IgD-negative memory B cell (primary cell): ENCODE data around the gene ZSCAN32. TPM values are rescaled to one million over a fixed set of nuclear protein-coding genes. Genes with fewer than 3 reads are reported as not detected.

Source experiments
- H3K27ac Mint-ChIP-seq, 3 donors: one replicate each; pipeline ENCODE4 v1.8.0; 2020 to 2022; ENCODE audit warnings: mild to moderate bottlenecking in 3 of 3, mixed read lengths in 3 of 3, moderate library complexity in 1 of 3
- H3K27me3 Mint-ChIP-seq: one replicate; pipeline ENCODE4 v1.8.0; 2021; ENCODE audit warnings: mixed read lengths
- H3K36me3 Mint-ChIP-seq: one replicate; pipeline ENCODE4 v1.8.0; 2020; ENCODE audit warnings: mild to moderate bottlenecking, mixed read lengths
- H3K4me1 Mint-ChIP-seq, 3 donors: one replicate each; pipeline ENCODE4 v1.8.0; 2020 to 2022; ENCODE audit warnings: mixed read lengths in 3 of 3, mild to moderate bottlenecking in 1 of 3
- H3K4me3 Mint-ChIP-seq, 4 donors: one replicate each; pipeline ENCODE4 v1.8.0; 2020 to 2022; ENCODE audit warnings: mild to moderate bottlenecking in 4 of 4, mixed read lengths in 4 of 4, moderate library complexity in 3 of 4
- H3K9me3 Mint-ChIP-seq, 3 donors: one replicate each; pipeline ENCODE4 v1.8.0; 2020 to 2021; ENCODE audit warnings: mixed read lengths in 3 of 3, mild to moderate bottlenecking in 1 of 3
- polyA plus RNA-seq: library from polyadenylated mRNA; unstranded; fragments of 300-500 nt; fragmentation: Illumina TruSeq; gene quantifications from one replicate; pipeline ENCODE4 v1.2.3, GENCODE V29; 2021

Gene ZSCAN32
- polyA plus RNA-seq, 1 donor from 2014 or later = 16.9 TPM

DNA sequence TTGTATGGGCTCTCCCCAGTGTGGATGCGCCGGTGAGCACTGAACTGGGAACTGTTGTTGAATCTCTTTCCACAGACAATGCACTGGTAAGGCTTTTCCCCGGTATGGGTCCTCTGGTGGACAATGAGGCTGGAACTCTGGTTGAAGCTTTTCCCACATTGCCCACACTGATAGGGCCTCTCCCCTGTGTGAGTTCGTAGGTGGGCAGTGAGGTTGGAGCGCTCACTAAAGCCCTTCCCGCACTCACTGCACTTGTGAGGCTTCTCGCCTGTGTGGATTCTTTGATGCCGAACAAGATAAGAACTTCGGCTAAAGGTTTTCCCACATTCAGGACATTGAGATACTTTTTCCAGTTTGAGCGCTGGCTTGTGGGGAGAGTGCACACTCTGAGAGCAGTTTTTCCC lies 17.8 kb downstream of the ZSCAN32 start:
- H3K9me3 Mint-ChIP-seq = peaks cover 18 to 56% (median 50%) of the 10 kb centered on the region in 3 donors
- H3K27me3 Mint-ChIP-seq = no peaks in the 10 kb centered on the region
- H3K36me3 Mint-ChIP-seq = peaks cover 49% of the 10 kb centered on the region
- H3K4me1 Mint-ChIP-seq = no peaks in the 10 kb centered on the region
- H3K4me3 Mint-ChIP-seq = no peak overlapping the region
- no peak overlapping the region for H3K27ac Mint-ChIP-seq

DNA sequence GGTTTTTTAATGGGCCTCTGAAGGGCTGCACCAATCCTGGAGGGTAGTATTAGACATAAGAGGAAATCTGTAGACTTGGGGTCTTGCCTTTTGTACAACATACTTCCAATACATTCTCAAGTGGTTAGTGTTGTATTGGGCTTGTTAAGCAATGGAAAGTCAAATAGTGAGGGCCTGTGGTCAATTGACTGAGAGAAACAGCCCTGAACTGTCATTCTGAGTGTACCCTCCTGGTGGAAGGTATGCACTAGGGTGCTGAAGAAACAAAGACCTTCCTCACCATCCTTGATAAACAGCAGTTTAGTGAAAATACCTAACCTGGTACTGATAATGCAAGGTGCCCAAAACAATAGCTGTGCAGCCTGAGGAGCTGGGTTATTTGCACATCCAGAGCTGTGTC lies 22.9 kb downstream of the ZSCAN32 start:
- Mint-ChIP-seq H3K27ac (no peak overlapping the region), H3K27me3 (no peaks in the 10 kb centered on the region), H3K9me3 (peaks cover 17 to 47% (median 42%) of the 10 kb centered on the region in 3 donors), H3K36me3 (peaks cover 31% of the 10 kb centered on the region), H3K4me1 (no peaks in the 10 kb centered on the region), H3K4me3 (no peak overlapping the region)

DNA sequence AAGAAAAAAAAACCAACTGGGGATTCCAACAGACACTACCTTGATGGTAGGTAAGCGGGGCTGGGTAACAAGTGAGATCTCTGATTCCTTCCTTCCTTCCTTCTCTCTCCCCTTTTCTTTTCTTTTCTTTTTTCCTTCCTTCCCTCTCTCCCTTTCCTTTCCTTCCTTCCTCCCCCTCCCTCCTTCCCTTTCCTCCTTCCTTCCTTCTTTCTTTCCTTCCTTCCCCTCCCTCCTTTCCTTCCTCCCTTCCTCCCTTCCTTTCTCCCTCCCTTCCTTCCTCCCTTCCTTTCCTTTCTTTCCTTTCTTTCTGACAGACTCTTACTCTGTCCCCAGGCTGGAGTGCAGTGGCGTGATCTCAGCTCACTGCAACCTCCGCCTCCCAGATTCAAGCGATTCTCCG lies 25.1 kb downstream of the ZSCAN32 start:
- Mint-ChIP-seq H3K27ac (no peak overlapping the region), H3K27me3 (no peaks in the 10 kb centered on the region), H3K4me3 (no peak overlapping the region), H3K4me1 (no peaks in the 10 kb centered on the region), H3K36me3 (peaks cover 18% of the 10 kb centered on the region), H3K9me3 (peaks cover 12 to 28% (median 27%) of the 10 kb centered on the region in 3 donors)

DNA sequence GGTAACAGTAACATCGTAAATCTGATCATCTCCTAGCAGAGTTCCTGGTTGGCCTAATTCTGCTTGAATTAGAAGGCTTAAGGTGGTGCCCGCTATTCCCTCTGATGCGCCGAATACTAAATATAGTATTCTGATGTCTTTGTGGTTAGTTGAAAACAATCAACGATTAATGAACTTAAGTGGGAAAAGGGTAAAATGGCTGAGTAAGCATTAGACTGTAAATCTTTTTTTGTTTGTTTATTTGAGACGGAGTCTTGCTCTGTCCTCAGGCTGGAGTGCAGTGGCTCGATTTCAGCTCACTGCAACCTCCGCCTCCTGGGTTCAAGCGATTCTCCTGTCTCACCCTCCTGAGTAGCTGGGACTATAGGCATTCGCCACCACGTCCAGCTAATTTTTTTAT lies 31.7 kb downstream of the ZSCAN32 start:
- no peak overlapping the region for H3K4me3 Mint-ChIP-seq
- H3K4me1 Mint-ChIP-seq = peaks cover 0 to 5% (median 2%) of the 10 kb centered on the region in 3 donors
- H3K27ac Mint-ChIP-seq = no peak overlapping the region
- peaks cover 12% of the 10 kb centered on the region for H3K36me3 Mint-ChIP-seq
- no peaks in the 10 kb centered on the region for H3K27me3 Mint-ChIP-seq
- peaks cover 0 to 28% (median 5%) of the 10 kb centered on the region in 3 donors for H3K9me3 Mint-ChIP-seq

DNA sequence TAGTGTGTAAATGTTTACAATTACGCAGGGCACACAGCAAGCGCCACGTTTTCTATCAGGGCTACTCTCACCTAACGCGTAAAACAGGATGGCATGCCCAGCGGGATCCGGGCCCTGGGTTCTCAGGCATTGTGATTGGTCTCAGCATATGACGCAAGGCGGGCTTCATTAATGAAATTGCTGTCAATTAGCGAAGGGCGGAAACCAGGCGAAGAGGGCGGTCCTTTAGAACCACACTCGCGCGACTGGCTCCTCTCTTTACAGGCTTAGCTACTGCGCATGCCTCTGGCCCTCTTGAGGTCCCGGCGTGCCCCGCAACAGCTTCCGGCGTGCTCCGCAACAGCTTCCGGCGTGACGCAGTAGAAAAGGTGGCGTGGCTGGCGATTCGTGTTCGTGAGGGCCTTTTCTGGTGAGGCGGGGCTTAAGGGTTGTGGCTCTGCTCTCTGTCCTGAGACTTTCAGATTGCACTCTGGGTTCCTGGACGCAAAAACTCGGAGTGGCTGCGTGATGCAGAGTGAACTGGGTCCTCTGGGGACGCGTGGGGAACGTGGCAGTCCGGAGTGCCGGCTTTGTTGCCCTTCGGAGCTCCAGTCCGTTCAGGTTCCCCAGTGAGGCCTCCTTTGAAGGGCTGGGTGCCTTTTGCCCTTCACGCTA lies 35.9 kb downstream of the ZSCAN32 start:
- Mint-ChIP-seq H3K4me3 (peak overlapping the region; percentile 76 to 95 (median 84)), H3K27ac (peak overlapping the region; percentile 64 to 93 (median 69)), H3K4me1 (peaks cover 0 to 5% (median 2%) of the 10 kb centered on the region in 3 donors), H3K27me3 (peaks cover 12% of the 10 kb centered on the region), H3K36me3 (peaks cover 10% of the 10 kb centered on the region), H3K9me3 (peaks cover 11 to 34% (median 11%) of the 10 kb centered on the region in 3 donors)

DNA sequence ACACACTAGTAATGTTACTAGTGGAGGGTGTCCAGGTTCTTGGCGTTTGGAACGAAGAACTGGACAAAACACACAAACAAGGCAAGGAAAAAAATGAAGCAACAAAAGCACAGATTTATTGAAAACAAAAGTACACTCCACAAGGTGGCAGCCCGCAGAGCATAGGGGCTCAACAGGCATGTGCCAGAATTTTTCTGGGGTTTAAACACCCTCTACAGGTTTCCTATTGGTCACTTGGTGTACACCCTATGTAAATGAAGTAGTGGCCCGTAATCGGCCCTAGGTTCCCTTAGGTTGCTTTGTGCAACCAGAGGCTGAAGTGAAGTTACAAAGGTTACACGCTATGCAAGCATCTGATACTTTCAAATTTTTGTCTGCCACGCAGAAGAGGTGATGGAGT lies 37.0 kb downstream of the ZSCAN32 start:
- H3K27ac Mint-ChIP-seq = no peak overlapping the region
- no peak overlapping the region for H3K4me3 Mint-ChIP-seq
- H3K9me3 Mint-ChIP-seq = peaks cover 15 to 39% (median 18%) of the 10 kb centered on the region in 3 donors
- H3K4me1 Mint-ChIP-seq = peaks cover 0 to 5% (median 2%) of the 10 kb centered on the region in 3 donors
- peaks cover 16% of the 10 kb centered on the region for H3K27me3 Mint-ChIP-seq
- H3K36me3 Mint-ChIP-seq = peaks cover 10% of the 10 kb centered on the region

DNA sequence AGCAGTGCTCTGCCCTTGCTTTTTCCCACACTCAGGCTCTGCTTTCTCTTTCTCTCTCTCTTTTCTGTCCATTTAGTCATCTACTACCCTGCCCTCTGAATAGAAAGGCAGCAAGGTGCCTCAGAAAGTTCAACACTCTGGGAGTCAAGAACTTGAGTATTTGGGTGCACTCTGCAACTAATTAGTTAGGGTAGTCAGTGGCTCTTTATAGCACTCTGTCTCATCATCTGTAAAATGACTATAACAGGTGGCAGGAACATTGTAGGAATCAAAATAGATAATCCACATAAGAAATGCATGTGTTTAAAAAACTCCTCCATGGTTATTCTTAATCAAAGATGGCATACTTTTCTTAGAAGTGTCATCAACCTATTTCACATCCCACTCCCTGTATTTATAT lies 37.9 kb downstream of the ZSCAN32 start:
- H3K9me3 Mint-ChIP-seq = peaks cover 15 to 39% (median 19%) of the 10 kb centered on the region in 3 donors
- H3K36me3 Mint-ChIP-seq = peaks cover 10% of the 10 kb centered on the region
- peaks cover 0 to 5% (median 2%) of the 10 kb centered on the region in 3 donors for H3K4me1 Mint-ChIP-seq
- no peak overlapping the region for H3K27ac Mint-ChIP-seq
- H3K27me3 Mint-ChIP-seq = peaks cover 16% of the 10 kb centered on the region
- H3K4me3 Mint-ChIP-seq = no peak overlapping the region

DNA sequence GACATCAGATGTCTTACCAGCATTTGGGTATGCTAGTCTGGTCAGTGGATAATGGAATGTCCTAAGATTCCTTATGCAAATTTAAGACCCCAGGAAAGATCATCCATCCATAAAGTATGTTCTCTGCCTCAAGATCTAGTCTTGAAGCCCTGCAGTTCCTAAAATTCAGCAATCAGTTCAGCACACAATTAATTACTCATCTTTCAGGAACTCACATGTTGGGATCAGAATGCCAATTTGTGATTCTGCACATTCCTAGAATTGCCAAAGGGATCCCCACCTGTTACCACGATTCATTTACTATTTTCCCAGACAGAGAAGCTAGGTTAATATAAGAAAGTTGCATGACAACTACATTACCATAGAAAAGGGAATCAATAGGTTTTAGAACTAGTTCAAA lies 41.9 kb downstream of the ZSCAN32 start:
- Mint-ChIP-seq H3K4me3 (no peak overlapping the region), H3K4me1 (peaks cover 0 to 5% (median 0%) of the 10 kb centered on the region in 3 donors), H3K36me3 (peaks cover 8% of the 10 kb centered on the region), H3K9me3 (peaks cover 12 to 27% (median 22%) of the 10 kb centered on the region in 3 donors), H3K27ac (no peak overlapping the region), H3K27me3 (peaks cover 22% of the 10 kb centered on the region)

DNA sequence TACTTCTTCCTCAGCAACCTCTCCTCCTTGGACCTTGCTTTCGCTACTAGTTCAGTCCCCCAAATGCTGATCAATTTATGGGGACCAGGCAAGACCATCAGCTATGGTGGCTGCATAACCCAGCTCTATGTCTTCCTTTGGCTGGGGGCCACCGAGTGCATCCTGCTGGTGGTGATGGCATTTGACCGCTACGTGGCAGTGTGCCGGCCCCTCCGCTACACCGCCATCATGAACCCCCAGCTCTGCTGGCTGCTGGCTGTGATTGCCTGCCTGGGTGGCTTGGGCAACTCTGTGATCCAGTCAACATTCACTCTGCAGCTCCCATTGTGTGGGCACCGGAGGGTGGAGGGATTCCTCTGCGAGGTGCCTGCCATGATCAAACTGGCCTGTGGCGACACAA lies 44.7 kb downstream of the ZSCAN32 start:
- no peak overlapping the region for H3K27ac Mint-ChIP-seq
- H3K36me3 Mint-ChIP-seq = peaks cover 8% of the 10 kb centered on the region
- peaks cover 19% of the 10 kb centered on the region for H3K27me3 Mint-ChIP-seq
- H3K4me1 Mint-ChIP-seq = peaks cover 0 to 5% (median 1%) of the 10 kb centered on the region in 3 donors
- peaks cover 11 to 19% (median 13%) of the 10 kb centered on the region in 3 donors for H3K9me3 Mint-ChIP-seq
- H3K4me3 Mint-ChIP-seq = no peak overlapping the region

DNA sequence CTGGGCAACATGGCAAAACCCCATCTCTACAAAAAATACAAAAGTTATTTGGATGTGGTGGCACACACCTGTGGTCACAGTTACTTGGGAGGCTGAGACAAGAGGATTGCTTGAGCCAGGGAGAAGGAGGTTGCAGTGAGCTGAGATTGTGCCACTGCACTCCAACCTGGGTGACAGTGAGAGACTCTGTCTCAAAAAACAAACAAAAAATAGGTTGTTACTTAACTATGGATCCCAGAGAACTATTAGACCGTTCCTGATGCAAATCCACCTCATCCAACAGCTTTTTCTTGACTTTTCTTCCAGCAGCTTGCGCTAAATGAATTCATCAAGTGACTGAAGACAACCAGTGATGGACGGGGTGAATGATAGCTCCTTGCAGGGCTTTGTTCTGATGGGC lies 45.2 kb downstream of the ZSCAN32 start, which contains the start of gene OR2C1:
TSS of gene OR2C1 (plus strand) at position 301 of the 400 bp plus-strand sequence. CDS start at position 353, 52 bp downstream.
- no peak within 1 kb of the TSS for H3K27ac Mint-ChIP-seq

DNA sequence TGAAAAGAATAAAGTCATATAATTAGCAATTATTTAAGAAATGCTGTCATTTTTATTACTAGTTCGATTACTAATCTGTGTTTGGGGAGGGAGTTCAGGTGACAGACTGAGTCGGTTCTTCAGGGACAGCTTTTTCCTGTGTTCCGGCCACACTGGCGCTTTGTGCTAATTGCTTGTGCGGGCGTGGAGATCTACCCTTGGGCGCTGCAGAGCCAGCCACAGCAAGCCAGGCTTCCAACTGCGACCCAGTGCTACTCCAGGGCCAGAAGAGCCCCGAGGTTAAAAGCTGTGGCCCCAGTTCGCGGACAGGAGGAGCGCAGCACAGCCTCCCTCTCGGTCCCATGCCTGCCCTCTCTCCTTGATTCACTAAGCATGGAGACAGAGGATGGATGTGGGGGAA lies 51.6 kb downstream of the ZSCAN32 start:
- Mint-ChIP-seq H3K27ac (peak overlapping the region in 2 of 3 donors; percentile 53 to 57), H3K4me3 (no peak overlapping the region), H3K36me3 (no peaks in the 10 kb centered on the region), H3K4me1 (peaks cover 0 to 1% (median 1%) of the 10 kb centered on the region in 3 donors), H3K27me3 (peaks cover under 1% of the 10 kb centered on the region), H3K9me3 (peaks cover under 1 to 8% (median 2%) of the 10 kb centered on the region in 3 donors)

More for the DNA sequence above, 45.2 kb downstream of the ZSCAN32 start, which contains the start of gene OR2C1:
- Mint-ChIP-seq H3K9me3 (peaks cover 11 to 19% (median 13%) of the 10 kb centered on the region in 3 donors), H3K36me3 (peaks cover 4% of the 10 kb centered on the region), H3K27me3 (peaks cover 14% of the 10 kb centered on the region), H3K4me3 (peak within 1 kb of the TSS in 1 of 4 donors; percentile 22), H3K4me1 (peaks cover 0 to 5% (median 1%) of the 10 kb centered on the region in 3 donors)

DNA sequence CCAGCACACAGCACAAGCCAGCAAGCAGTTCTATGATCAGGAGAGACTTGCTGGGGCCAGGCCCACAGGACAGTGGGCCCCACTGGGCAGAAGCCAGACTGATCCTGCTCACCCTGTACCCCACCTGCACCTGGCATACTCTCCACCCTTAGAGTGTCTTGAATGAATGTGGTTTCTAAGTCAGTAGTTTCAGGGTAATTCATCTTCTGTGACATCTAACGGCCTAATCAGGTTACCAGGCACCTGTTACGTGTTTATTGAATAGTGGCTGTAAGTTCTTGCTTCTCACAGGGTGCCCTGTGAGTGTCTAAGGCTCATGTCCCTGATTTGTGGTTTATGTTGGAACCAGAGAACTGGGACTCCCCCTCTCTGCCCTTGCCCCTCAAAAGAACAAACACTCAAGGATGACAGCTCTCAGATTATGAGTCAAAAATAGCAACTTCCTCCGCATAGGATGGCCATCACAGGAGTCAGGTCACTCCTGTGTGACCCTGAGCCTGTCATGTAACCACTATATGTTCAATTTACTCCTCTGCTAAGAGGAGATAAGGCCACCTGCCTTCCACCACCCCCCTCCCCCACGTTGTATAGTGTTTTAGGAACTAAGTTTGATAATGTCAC lies 52.1 kb downstream of the ZSCAN32 start:
- Mint-ChIP-seq H3K4me3 (no peak overlapping the region), H3K36me3 (no peaks in the 10 kb centered on the region), H3K4me1 (peaks cover 0 to 1% (median 0%) of the 10 kb centered on the region in 3 donors), H3K9me3 (peaks cover 0 to 8% (median 2%) of the 10 kb centered on the region in 3 donors), H3K27me3 (no peaks in the 10 kb centered on the region), H3K27ac (peak overlapping the region in 1 of 3 donors; percentile 57)

DNA sequence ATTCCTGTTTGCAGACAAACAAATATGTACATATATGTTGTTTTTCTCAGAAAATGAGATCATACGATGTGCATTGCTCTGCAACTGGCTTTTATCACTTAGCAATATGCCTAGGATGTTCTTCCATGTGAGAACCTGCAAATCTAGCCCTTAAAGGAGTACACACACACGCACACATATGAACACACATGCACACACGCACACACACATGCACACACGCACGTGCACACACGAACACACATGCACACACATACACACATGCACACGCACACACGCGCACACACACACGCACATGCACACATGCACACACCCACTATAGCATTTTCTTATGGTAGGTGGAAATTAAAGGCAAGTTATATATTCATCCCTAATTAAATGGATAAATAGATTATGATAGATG lies 53.2 kb downstream of the ZSCAN32 start:
- Mint-ChIP-seq H3K27me3 (no peaks in the 10 kb centered on the region), H3K9me3 (peaks cover 0 to 8% (median 4%) of the 10 kb centered on the region in 3 donors), H3K36me3 (no peaks in the 10 kb centered on the region), H3K4me3 (no peak overlapping the region), H3K4me1 (no peaks in the 10 kb centered on the region), H3K27ac (no peak overlapping the region)

DNA sequence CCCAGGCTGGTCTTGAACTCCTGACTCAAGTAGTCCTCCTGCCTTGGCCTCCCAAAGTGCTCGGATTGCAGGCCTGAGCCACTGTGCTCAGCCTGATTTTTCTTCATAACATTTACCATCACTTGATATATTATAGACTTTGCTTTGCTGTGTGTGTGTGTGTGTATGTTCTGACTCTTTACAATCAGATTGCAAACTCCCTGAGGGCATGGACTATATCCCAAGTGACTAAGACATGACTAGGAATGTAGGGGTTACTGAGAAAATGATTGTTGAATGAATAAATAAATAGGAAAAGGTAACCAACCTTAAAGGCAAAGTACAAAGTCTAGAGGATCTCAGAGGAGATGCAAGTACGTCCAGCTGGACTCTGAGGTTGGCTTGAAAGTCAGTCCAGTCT lies 54.8 kb downstream of the ZSCAN32 start:
- H3K27me3 Mint-ChIP-seq = no peaks in the 10 kb centered on the region
- no peaks in the 10 kb centered on the region for H3K4me1 Mint-ChIP-seq
- H3K9me3 Mint-ChIP-seq = peaks cover 0 to 4% (median 4%) of the 10 kb centered on the region in 3 donors
- no peak overlapping the region for H3K27ac Mint-ChIP-seq
- no peak overlapping the region for H3K4me3 Mint-ChIP-seq
- H3K36me3 Mint-ChIP-seq = no peaks in the 10 kb centered on the region
